Prostate gland (tissue), 2 donors: Measurements from ENCODE around the gene CTH. TPM values are rescaled to one million over a fixed set of nuclear protein-coding genes. Genes with fewer than 3 reads are reported as not detected.

Source experiments
- DNase-seq: peaks from one replicate; pipeline ENCODE4 v3.0.0-alpha.2; 2019; ENCODE audit warnings: low spot score
- H3K27ac ChIP-seq, 2 donors: fragments of 200-600 bp; sonication (generic); 2 replicates each; pipeline ENCODE4 v1.5.1; 2017 to 2019
- H3K27me3 ChIP-seq: fragments of 200-600 bp; sonication (generic); replicated peaks from 2 replicates; pipeline ENCODE4 v1.5.1; 2019; ENCODE audit not compliant: insufficient read depth
- H3K36me3 ChIP-seq, 2 donors: fragments of 200-600 bp; sonication (generic); 1 replicate in 1 of 2; 2 replicates in 1 of 2; pipeline versions ENCODE4 v1.5.1 to v1.8.1; 2017 to 2019
- H3K4me1 ChIP-seq: fragments of 200-600 bp; sonication (generic); replicated peaks from 2 replicates; pipeline ENCODE4 v1.5.1; 2019
- H3K4me3 ChIP-seq, 2 donors: fragments of 200-600 bp; sonication (generic); 2 replicates each; pipeline ENCODE4 v1.5.1; 2017 to 2019
- H3K9me3 ChIP-seq: fragments of 200-600 bp; sonication (generic); 2 replicates; pipeline ENCODE4 v1.5.1; 2017
- POLR2A ChIP-seq: fragments of 450-650 bp; IDR thresholded peaks from one replicate; pipeline ENCODE4 v1.6.1; 2016; ENCODE audit warnings: antibody characterized with exemption, mild to moderate bottlenecking
- POLR2AphosphoS5 ChIP-seq: sonication (generic); formaldehyde crosslinking; IDR thresholded peaks from one replicate; pipeline ENCODE4 v1.6.1; 2017; ENCODE audit warnings: antibody characterized with exemption
- WGBS: methylation state at CpG from one replicate; pipeline ENCODE4 v1.1.5; 2018; 5-methylcytosine and 5-hydroxymethylcytosine counted together
- intact Hi-C: fragments of 100-400 bp; cut with DNase I; formaldehyde crosslinking; loops from one replicate; pipeline ENCODE4 v1.14.2; 2022
- total RNA-seq, 2 donors: library from RNA; depleted of rRNA; stranded (reverse); fragments of >200 nt; gene quantifications; one replicate each; pipeline ENCODE4 v1.1.0, GENCODE V29; 2016
- TF ChIP-seq, protein P1 (sequence below), 4 experiments: fragments of 200-600 bp in 2 of 4; fragments of 450-650 bp in 2 of 4; sonication (generic) in 2 of 4; IDR thresholded peaks; 1 replicate in 3 of 4; 2 replicates in 1 of 4; pipeline ENCODE4 v1.5.1; 2016 to 2019; ENCODE audit warnings: antibody characterized with exemption in 4 of 4, mild to moderate bottlenecking in 2 of 4, moderate library complexity in 2 of 4

The CTH gene
- total RNA-seq, 2 donors from 2014 or later: 8.1 to 12.7 TPM

DNA sequence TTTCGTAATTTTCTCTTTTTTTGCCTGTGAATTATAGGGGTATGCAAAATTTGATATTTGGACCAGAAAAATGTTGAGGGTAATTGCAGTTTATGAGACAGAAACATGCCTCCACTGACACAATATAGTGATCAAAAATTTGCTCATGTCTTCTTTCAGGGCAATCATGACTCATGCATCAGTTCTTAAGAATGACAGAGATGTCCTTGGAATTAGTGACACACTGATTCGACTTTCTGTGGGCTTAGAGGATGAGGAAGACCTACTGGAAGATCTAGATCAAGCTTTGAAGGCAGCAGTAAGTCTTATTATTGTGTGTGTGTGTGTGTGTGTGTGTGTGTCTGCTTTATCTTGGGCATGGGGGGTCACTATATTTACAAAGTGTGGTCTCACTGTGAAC lies 27.5 kb downstream of the CTH start:
- Histone ChIP-seq H3K27ac (no peak overlapping the region), H3K9me3 (no peaks in the 10 kb centered on the region), H3K36me3 (peaks cover 0 to 3% of the 10 kb centered on the region in 2 donors), H3K27me3 (no peaks in the 10 kb centered on the region), H3K4me1 (no peaks in the 10 kb centered on the region), H3K4me3 (no peak overlapping the region)
- TF ChIP-seq POLR2A: no peak
- TF ChIP-seq, protein P1, sequence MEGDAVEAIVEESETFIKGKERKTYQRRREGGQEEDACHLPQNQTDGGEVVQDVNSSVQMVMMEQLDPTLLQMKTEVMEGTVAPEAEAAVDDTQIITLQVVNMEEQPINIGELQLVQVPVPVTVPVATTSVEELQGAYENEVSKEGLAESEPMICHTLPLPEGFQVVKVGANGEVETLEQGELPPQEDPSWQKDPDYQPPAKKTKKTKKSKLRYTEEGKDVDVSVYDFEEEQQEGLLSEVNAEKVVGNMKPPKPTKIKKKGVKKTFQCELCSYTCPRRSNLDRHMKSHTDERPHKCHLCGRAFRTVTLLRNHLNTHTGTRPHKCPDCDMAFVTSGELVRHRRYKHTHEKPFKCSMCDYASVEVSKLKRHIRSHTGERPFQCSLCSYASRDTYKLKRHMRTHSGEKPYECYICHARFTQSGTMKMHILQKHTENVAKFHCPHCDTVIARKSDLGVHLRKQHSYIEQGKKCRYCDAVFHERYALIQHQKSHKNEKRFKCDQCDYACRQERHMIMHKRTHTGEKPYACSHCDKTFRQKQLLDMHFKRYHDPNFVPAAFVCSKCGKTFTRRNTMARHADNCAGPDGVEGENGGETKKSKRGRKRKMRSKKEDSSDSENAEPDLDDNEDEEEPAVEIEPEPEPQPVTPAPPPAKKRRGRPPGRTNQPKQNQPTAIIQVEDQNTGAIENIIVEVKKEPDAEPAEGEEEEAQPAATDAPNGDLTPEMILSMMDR (IDR thresholded peaks at IDR 0.05): no peak
- 96% methylated on average over 2 of the region's 2 CpGs for WGBS
- DNase-seq: no peak
- intact Hi-C loops: loop anchor here (10.0 kb wide), 1 partner anchor 76 kb away; no protein-coding TSS in a partner anchor

DNA sequence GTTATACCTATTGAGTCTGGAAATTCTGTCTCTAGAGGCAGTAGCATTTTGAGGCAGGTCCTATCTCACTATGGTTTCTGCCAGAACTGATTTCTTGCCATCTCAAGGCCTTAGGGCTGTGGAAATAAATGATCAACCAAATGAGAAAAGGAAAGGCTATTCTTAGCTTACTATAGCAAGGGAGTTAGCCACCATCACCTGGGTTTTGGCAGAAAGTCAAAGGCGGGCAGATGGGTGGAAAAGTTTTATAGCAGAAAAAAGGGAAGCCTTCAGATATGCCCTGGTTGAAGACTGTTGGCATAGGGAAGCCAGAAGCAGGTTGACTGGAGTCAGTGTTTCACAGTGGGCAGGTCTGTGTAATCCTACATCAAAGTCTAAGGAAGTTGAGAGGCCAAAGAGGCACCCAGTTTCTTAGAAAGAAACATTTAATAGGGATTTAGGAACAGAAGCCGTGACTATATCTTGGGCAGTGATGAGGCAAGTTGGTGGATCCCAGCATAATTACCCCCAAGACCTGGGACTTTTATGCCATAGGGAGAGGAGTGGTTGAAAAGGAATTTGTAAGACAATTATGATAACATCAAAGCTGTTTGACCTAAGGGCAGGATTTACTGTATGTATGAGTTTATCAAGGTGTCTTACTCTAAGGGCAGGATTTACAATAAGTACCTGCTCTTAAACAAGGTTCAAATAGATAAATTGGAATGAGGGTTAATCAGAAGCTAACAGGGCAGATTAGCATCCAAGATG lies 29.7 kb downstream of the CTH start:
- DNase-seq: no peak
- H3K27ac ChIP-seq: no peak overlapping the region
- H3K27me3 ChIP-seq: no peaks in the 10 kb centered on the region
- no peaks in the 10 kb centered on the region for H3K4me1 ChIP-seq
- WGBS: 92% methylated on average over 2 of the region's 2 CpGs
- H3K9me3 ChIP-seq: no peaks in the 10 kb centered on the region
- H3K4me3 ChIP-seq: no peak overlapping the region
- TF ChIP-seq POLR2A (no peak), POLR2AphosphoS5 (no peak)
- TF ChIP-seq, protein P1 (IDR thresholded peaks at IDR 0.05): no peak
- no peaks in the 10 kb centered on the region for H3K36me3 ChIP-seq
- intact Hi-C loops: no loop called here

DNA sequence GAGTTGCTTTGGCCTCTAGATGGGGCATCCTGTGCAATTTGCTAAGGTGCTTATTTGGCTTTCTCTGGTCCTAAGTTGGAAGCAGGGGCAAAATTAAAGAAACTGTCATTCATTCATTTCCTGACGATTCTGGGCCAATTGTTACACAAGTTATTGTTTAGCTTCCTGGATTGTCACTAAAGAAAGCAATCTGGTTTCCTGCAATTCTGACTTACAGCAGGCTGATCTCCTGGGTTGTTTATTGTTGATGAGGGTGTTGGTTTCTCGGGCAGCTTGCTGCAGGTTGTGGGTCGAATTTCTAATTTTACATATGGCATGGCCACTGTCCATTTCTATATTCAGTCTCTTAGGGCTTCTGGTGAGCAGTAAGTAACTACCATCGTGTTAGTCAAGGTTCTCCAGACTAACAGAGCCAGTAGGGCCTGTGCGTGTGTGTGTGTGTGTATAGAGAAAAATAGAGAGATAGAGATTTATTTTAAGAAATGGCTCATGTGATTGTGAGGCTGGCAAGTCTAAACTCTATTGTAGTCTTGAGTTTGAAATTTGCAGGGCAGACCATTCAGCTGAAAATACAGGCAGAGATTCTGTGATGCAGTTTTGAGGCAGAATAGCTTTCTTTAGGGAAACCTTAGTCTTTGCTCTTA lies 30.4 kb downstream of the CTH start:
- no peak for DNase-seq
- H3K27ac ChIP-seq: no peak overlapping the region
- no peaks in the 10 kb centered on the region for H3K9me3 ChIP-seq
- TF ChIP-seq POLR2A: no peak
- TF ChIP-seq, protein P1 (IDR thresholded peaks at IDR 0.05): no peak
- no peak for TF ChIP-seq POLR2AphosphoS5
- no peaks in the 10 kb centered on the region for H3K4me1 ChIP-seq
- no peak overlapping the region for H3K4me3 ChIP-seq
- intact Hi-C loops: no loop called here
- WGBS: 72% methylated on average over 5 of the region's 5 CpGs
- H3K36me3 ChIP-seq: no peaks in the 10 kb centered on the region
- no peaks in the 10 kb centered on the region for H3K27me3 ChIP-seq

DNA sequence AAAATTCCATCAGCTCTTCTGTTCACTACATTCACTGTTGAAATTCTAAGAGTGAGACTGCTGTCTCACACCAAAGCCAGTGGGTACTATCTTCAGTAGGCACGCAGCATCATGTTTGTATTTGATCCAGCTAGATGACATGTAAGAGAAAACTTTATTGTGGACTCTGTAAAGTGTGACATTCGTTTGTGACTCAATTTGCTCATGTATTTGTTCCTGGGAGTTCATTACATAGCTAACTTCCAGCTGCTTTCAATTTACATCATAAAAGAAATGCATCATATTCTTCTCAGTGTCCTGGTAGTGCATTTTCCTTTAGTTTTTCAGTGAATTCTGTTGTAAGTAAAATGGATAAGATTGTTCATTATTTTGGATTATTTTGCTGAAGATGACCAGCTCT lies 31.4 kb downstream of the CTH start:
- Histone ChIP-seq H3K4me1 (no peaks in the 10 kb centered on the region), H3K27ac (no peak overlapping the region), H3K9me3 (no peaks in the 10 kb centered on the region), H3K36me3 (no peaks in the 10 kb centered on the region), H3K27me3 (no peaks in the 10 kb centered on the region), H3K4me3 (no peak overlapping the region)
- WGBS: 47% methylated on average over 2 of the region's 2 CpGs
- intact Hi-C loops: no loop called here
- no peak for DNase-seq
- TF ChIP-seq, protein P1 (IDR thresholded peaks at IDR 0.05): no peak
- no peak for TF ChIP-seq POLR2A
- no peak for TF ChIP-seq POLR2AphosphoS5

DNA sequence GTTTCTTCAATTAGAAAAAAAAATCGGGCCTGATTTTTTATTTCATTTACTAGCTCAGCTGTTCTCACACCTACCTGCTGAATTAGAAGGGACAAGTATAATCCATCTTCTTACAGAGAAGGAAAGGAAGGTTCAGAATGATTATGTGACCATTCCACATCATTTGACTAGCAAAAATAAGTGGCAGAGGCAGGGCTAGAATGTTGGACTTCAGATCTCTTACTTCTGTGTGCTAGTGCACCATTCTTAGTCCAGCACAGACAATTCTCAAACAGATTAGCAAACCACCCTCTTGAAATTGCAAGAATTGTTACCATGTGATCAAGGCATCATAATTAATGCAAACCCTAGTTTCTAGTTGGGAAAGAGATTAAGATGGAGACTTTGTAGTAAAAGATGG lies 32.7 kb downstream of the CTH start:
- no peak for DNase-seq
- TF ChIP-seq, protein P1 (IDR thresholded peaks at IDR 0.05): no peak
- TF ChIP-seq POLR2A (no peak), POLR2AphosphoS5 (no peak)
- Histone ChIP-seq H3K9me3 (no peaks in the 10 kb centered on the region), H3K27me3 (no peaks in the 10 kb centered on the region), H3K4me3 (no peak overlapping the region), H3K27ac (no peak overlapping the region), H3K4me1 (no peaks in the 10 kb centered on the region), H3K36me3 (no peaks in the 10 kb centered on the region)
- 50% methylated on average over 1 of the region's 1 CpG for WGBS
- intact Hi-C loops: no loop called here
